Prostate gland (tissue), 2 donors: ENCODE measurements around the gene DLK1. TPM values are rescaled to one million over a fixed set of nuclear protein-coding genes. Genes with fewer than 3 reads are reported as not detected.

Experiments
- DNase-seq: peaks from one replicate; pipeline ENCODE4 v3.0.0-alpha.2; 2019; ENCODE audit warnings: low spot score
- H3K27ac ChIP-seq, 2 donors: fragments of 200-600 bp; sonication (generic); 2 replicates each; pipeline ENCODE4 v1.5.1; 2017 to 2019
- H3K27me3 ChIP-seq: fragments of 200-600 bp; sonication (generic); replicated peaks from 2 replicates; pipeline ENCODE4 v1.5.1; 2019; ENCODE audit not compliant: insufficient read depth
- H3K36me3 ChIP-seq, 2 donors: fragments of 200-600 bp; sonication (generic); 1 replicate in 1 of 2; 2 replicates in 1 of 2; pipeline versions ENCODE4 v1.5.1 to v1.8.1; 2017 to 2019
- H3K4me1 ChIP-seq: fragments of 200-600 bp; sonication (generic); replicated peaks from 2 replicates; pipeline ENCODE4 v1.5.1; 2019
- H3K4me3 ChIP-seq, 2 donors: fragments of 200-600 bp; sonication (generic); 2 replicates each; pipeline ENCODE4 v1.5.1; 2017 to 2019
- H3K9me3 ChIP-seq: fragments of 200-600 bp; sonication (generic); 2 replicates; pipeline ENCODE4 v1.5.1; 2017
- POLR2A ChIP-seq: fragments of 450-650 bp; IDR thresholded peaks from one replicate; pipeline ENCODE4 v1.6.1; 2016; ENCODE audit warnings: antibody characterized with exemption, mild to moderate bottlenecking
- POLR2AphosphoS5 ChIP-seq: sonication (generic); formaldehyde crosslinking; IDR thresholded peaks from one replicate; pipeline ENCODE4 v1.6.1; 2017; ENCODE audit warnings: antibody characterized with exemption
- WGBS: methylation state at CpG from one replicate; pipeline ENCODE4 v1.1.5; 2018; 5-methylcytosine and 5-hydroxymethylcytosine counted together
- intact Hi-C: fragments of 100-400 bp; cut with DNase I; formaldehyde crosslinking; loops from one replicate; pipeline ENCODE4 v1.14.2; 2022
- total RNA-seq, 2 donors: library from RNA; depleted of rRNA; stranded (reverse); fragments of >200 nt; gene quantifications; one replicate each; pipeline ENCODE4 v1.1.0, GENCODE V29; 2016
- TF ChIP-seq, protein P1 (sequence below), 4 experiments: fragments of 200-600 bp in 2 of 4; fragments of 450-650 bp in 2 of 4; sonication (generic) in 2 of 4; IDR thresholded peaks; 1 replicate in 3 of 4; 2 replicates in 1 of 4; pipeline ENCODE4 v1.5.1; 2016 to 2019; ENCODE audit warnings: antibody characterized with exemption in 4 of 4, mild to moderate bottlenecking in 2 of 4, moderate library complexity in 2 of 4

The DLK1 gene
- total RNA-seq, 2 donors from 2014 or later = 0.14 to 100.0 TPM

- peaks cover 16% of the 10 kb centered on the region for H3K27me3 ChIP-seq
- no peak for TF ChIP-seq POLR2AphosphoS5
- TF ChIP-seq, protein P1, sequence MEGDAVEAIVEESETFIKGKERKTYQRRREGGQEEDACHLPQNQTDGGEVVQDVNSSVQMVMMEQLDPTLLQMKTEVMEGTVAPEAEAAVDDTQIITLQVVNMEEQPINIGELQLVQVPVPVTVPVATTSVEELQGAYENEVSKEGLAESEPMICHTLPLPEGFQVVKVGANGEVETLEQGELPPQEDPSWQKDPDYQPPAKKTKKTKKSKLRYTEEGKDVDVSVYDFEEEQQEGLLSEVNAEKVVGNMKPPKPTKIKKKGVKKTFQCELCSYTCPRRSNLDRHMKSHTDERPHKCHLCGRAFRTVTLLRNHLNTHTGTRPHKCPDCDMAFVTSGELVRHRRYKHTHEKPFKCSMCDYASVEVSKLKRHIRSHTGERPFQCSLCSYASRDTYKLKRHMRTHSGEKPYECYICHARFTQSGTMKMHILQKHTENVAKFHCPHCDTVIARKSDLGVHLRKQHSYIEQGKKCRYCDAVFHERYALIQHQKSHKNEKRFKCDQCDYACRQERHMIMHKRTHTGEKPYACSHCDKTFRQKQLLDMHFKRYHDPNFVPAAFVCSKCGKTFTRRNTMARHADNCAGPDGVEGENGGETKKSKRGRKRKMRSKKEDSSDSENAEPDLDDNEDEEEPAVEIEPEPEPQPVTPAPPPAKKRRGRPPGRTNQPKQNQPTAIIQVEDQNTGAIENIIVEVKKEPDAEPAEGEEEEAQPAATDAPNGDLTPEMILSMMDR (IDR thresholded peaks at IDR 0.05) = no peak
- no peak for TF ChIP-seq POLR2A
- intact Hi-C loops = no loop called here
- no peak overlapping the region for H3K4me3 ChIP-seq
- no peaks in the 10 kb centered on the region for H3K36me3 ChIP-seq
- H3K4me1 ChIP-seq = no peaks in the 10 kb centered on the region
- no peaks in the 10 kb centered on the region for H3K9me3 ChIP-seq
- 86% methylated on average over 14 of the region's 14 CpGs for WGBS
- DNase-seq = no peak
- no peak overlapping the region for H3K27ac ChIP-seq
Measured at GRCh38 chr14:100723830-100724437, 2.8 kb upstream of the DLK1 start.

- peaks cover 16% of the 10 kb centered on the region for H3K27me3 ChIP-seq
- no peak for DNase-seq
- 94% methylated on average over 4 of the region's 4 CpGs for WGBS
- no peaks in the 10 kb centered on the region for H3K36me3 ChIP-seq
- H3K4me1 ChIP-seq = no peaks in the 10 kb centered on the region
- H3K27ac ChIP-seq = no peak overlapping the region
- TF ChIP-seq, protein P1 (IDR thresholded peaks at IDR 0.05) = no peak
- TF ChIP-seq POLR2A (no peak), POLR2AphosphoS5 (no peak)
- intact Hi-C loops = no loop called here
- no peaks in the 10 kb centered on the region for H3K9me3 ChIP-seq
- H3K4me3 ChIP-seq = no peak overlapping the region
Measured at GRCh38 chr14:100724536-100724935, 2.2 kb upstream of the DLK1 start.

GRCh38 chr14:100725587-100726387 is 905 bp upstream of the DLK1 start:
- Histone ChIP-seq H3K27ac (no peak overlapping the region), H3K4me3 (no peak overlapping the region), H3K36me3 (no peaks in the 10 kb centered on the region), H3K27me3 (peaks cover 16% of the 10 kb centered on the region), H3K9me3 (no peaks in the 10 kb centered on the region), H3K4me1 (no peaks in the 10 kb centered on the region)
- 85% methylated on average over 33 of the region's 33 CpGs for WGBS
- intact Hi-C loops = no loop called here
- TF ChIP-seq, protein P1 (IDR thresholded peaks at IDR 0.05) = no peak
- no peak for TF ChIP-seq POLR2A
- no peak for TF ChIP-seq POLR2AphosphoS5
- no peak for DNase-seq

GRCh38 chr14:100727086-100727872 is 587 bp downstream of the DLK1 start:
- Histone ChIP-seq H3K9me3 (no peaks in the 10 kb centered on the region), H3K27me3 (peaks cover 16% of the 10 kb centered on the region), H3K4me1 (no peaks in the 10 kb centered on the region), H3K27ac (no peak overlapping the region), H3K4me3 (no peak overlapping the region), H3K36me3 (no peaks in the 10 kb centered on the region)
- TF ChIP-seq, protein P1 (IDR thresholded peaks at IDR 0.05) = no peak
- TF ChIP-seq POLR2AphosphoS5 (no peak), POLR2A (no peak)
- intact Hi-C loops = no loop called here
- no peak for DNase-seq
- 22% methylated on average over 35 of the region's 47 CpGs for WGBS
